PC-3 (cell line): ENCODE results near the gene GTF3C5. TPM values are rescaled to one million over a fixed set of nuclear protein-coding genes. Genes with fewer than 3 reads are reported as not detected.
"Not testable (repeated sequence)": the region's sequence is repeated elsewhere in the genome, so short reads cannot be mapped to it uniquely, and the experiment has no call there.

Source experiments
- ATAC-seq: fragments of 200-7000 bp; cut with Tn5 transposase; 2 replicates; pipeline ENCODE4 v1.9.1; 2020; ENCODE audit warnings: mild to moderate bottlenecking, moderate library complexity
- BruUV-seq: library from RNA; stranded (reverse); fragments of 400-500 nt; replicated peaks from 2 replicates; lab custom pipeline; 2021; lab: Mats Ljungman, UMichigan
- CTCF ChIA-PET: fragments of 300-600 bp; sonication (Branson Sonifier 250); formaldehyde crosslinking; loops from one replicate; lab custom pipeline; 2022; ENCODE audit warnings: antibody characterized with exemption; lab: Charles Lee
- POLR2A ChIA-PET: fragments of 300-600 bp; sonication (Branson Sonifier 250); formaldehyde crosslinking; loops from one replicate; lab custom pipeline; 2022; ENCODE audit warnings: antibody characterized with exemption; ENCODE audit not compliant: unreplicated experiment; lab: Charles Lee
- DNase-seq: peaks from one replicate; pipeline ENCODE4 v3.0.0-alpha.2; 2015
- H2AFZ ChIP-seq: fragments of 300-600 bp; sonication (generic); 2 replicates; pipeline ENCODE4 v1.6.0; 2016; ENCODE audit warnings: antibody characterized with exemption, low read length
- H3F3A ChIP-seq: fragments of 300-600 bp; sonication (generic); one replicate; pipeline ENCODE4 v1.6.0; 2017; ENCODE audit warnings: antibody characterized with exemption, low read length, control low read depth, mild to moderate bottlenecking; ENCODE audit not compliant: unreplicated experiment
- H3K27ac ChIP-seq: fragments of 300-600 bp; sonication (generic); 2 replicates; pipeline ENCODE4 v1.5.1; 2016; ENCODE audit warnings: mild to moderate bottlenecking, low read length
- H3K27me3 ChIP-seq: fragments of 300-600 bp; sonication (generic); 2 replicates; pipeline ENCODE4 v1.6.1; 2016; ENCODE audit warnings: low read length, mixed read lengths
- H3K36me3 ChIP-seq: fragments of 300-600 bp; sonication (generic); 2 replicates; pipeline ENCODE4 v1.6.1; 2016; ENCODE audit warnings: low read depth, mixed run types, low read length, mixed read lengths
- H3K4me1 ChIP-seq: fragments of 300-600 bp; sonication (generic); 2 replicates; pipeline ENCODE4 v1.5.1; 2016; ENCODE audit warnings: low read length; ENCODE audit not compliant: insufficient read depth
- H3K4me2 ChIP-seq: fragments of 300-600 bp; sonication (generic); 2 replicates; pipeline ENCODE4 v1.6.0; 2016; ENCODE audit warnings: low read length
- H3K4me3 ChIP-seq: fragments of 300-600 bp; sonication (generic); 2 replicates; pipeline ENCODE4 v1.5.1; 2016; ENCODE audit warnings: mild to moderate bottlenecking, low read length, mixed read lengths
- H3K79me2 ChIP-seq: fragments of 300-600 bp; sonication (generic); 2 replicates; pipeline ENCODE4 v1.6.1; 2017; ENCODE audit warnings: low read length, mixed read lengths
- H3K9ac ChIP-seq: fragments of 300-600 bp; sonication (generic); 2 replicates; pipeline ENCODE4 v1.6.0; 2016; ENCODE audit warnings: mild to moderate bottlenecking, low read length
- H3K9me2 ChIP-seq: fragments of 300-600 bp; sonication (generic); replicated peaks from 2 replicates; pipeline ENCODE4 v1.6.1; 2016; ENCODE audit warnings: mixed run types, low read length, mixed read lengths
- H3K9me3 ChIP-seq: fragments of 300-600 bp; sonication (generic); 2 replicates; pipeline ENCODE4 v1.6.1; 2016; ENCODE audit warnings: low read length, mixed read lengths
- H4K20me1 ChIP-seq: fragments of 300-600 bp; sonication (generic); 2 replicates; pipeline ENCODE4 v1.6.1; 2016; ENCODE audit warnings: low read length, mixed read lengths
- EZH2 ChIP-seq: fragments of 300-600 bp; sonication (generic); IDR thresholded peaks from one replicate; pipeline ENCODE4 v1.6.1; 2017; ENCODE audit warnings: antibody characterized with exemption, mild to moderate bottlenecking, low read length; ENCODE audit not compliant: unreplicated experiment
- EZH2phosphoT487 ChIP-seq: fragments of 300-600 bp; sonication (generic); IDR thresholded peaks from 2 replicates; pipeline ENCODE4 v1.6.1; 2018; ENCODE audit warnings: mild to moderate bottlenecking, antibody characterized with exemption, low read length, borderline replicate concordance
- intact Hi-C: fragments of 100-400 bp; cut with micrococcal nuclease; formaldehyde crosslinking; loops from 2 replicates; pipeline ENCODE4 v1.9.0; 2023
- total RNA-seq: library from RNA; depleted of rRNA; stranded (reverse); fragments of >200 nt; gene quantifications from 2 replicates; pipeline ENCODE4 v1.2.3, GENCODE V29; 2014
- TF ChIP-seq, protein P1 (sequence below): fragments of 300-600 bp; sonication (generic); conservative IDR thresholded peaks from 2 replicates; pipeline ENCODE4 v1.5.1; 2017; ENCODE audit warnings: antibody characterized with exemption, low read depth, mild to moderate bottlenecking, low read length

The GTF3C5 gene
- total RNA-seq, 1 experiment from 2014 or later: 78.5 TPM

GRCh38 chr9:133089271-133089671, 58.5 kb downstream of the GTF3C5 start:
- Histone ChIP-seq H3K4me3 (no peak overlapping the region), H3K4me2 (no peak overlapping the region), H3K9ac (no peak overlapping the region), H4K20me1 (no peaks in the 10 kb centered on the region), H3F3A (no peaks in the 10 kb centered on the region), H3K79me2 (no peaks in the 10 kb centered on the region), H3K9me3 (no peaks in the 10 kb centered on the region), H3K9me2 (no peaks in the 10 kb centered on the region), H2AFZ (no peak overlapping the region), H3K4me1 (no peaks in the 10 kb centered on the region), H3K36me3 (no peaks in the 10 kb centered on the region), H3K27ac (no peak overlapping the region), H3K27me3 (no peaks in the 10 kb centered on the region)
- no TSS peak for BruUV-seq
- POLR2A ChIA-PET: no interaction called here
- DNase-seq: no peak
- intact Hi-C loops: no loop called here
- TF ChIP-seq EZH2 (no peak), EZH2phosphoT487 (no peak)
- TF ChIP-seq, protein P1, sequence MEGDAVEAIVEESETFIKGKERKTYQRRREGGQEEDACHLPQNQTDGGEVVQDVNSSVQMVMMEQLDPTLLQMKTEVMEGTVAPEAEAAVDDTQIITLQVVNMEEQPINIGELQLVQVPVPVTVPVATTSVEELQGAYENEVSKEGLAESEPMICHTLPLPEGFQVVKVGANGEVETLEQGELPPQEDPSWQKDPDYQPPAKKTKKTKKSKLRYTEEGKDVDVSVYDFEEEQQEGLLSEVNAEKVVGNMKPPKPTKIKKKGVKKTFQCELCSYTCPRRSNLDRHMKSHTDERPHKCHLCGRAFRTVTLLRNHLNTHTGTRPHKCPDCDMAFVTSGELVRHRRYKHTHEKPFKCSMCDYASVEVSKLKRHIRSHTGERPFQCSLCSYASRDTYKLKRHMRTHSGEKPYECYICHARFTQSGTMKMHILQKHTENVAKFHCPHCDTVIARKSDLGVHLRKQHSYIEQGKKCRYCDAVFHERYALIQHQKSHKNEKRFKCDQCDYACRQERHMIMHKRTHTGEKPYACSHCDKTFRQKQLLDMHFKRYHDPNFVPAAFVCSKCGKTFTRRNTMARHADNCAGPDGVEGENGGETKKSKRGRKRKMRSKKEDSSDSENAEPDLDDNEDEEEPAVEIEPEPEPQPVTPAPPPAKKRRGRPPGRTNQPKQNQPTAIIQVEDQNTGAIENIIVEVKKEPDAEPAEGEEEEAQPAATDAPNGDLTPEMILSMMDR: no peak
- CTCF ChIA-PET: no interaction called here
- no peak for ATAC-seq

DNA sequence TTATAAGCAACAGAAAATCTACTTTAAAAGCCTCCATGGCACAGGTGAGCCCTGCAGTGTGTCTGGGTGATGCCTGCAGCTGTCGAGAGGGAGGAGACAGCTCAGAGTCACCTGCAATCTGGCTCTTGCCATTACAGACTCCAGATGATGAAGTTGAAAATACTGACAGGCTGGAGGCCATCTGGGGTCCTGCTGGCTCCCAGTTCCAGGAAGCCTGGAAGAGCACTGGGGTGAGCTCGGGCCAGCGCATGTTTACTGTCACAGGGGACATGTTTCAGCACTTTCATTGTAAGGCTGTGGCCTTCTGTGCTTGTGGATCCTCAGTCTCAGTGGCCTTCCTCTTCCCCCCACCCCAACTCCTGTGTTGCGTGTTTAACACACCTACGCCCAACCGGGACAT, 59.4 kb downstream of the GTF3C5 start:
- H3K36me3 ChIP-seq: no peaks in the 10 kb centered on the region
- no peak overlapping the region for H2AFZ ChIP-seq
- H4K20me1 ChIP-seq: no peaks in the 10 kb centered on the region
- H3F3A ChIP-seq: no peaks in the 10 kb centered on the region
- no peak overlapping the region for H3K27ac ChIP-seq
- ChIA-PET CTCF (no interaction called here), POLR2A (no interaction called here)
- no peak overlapping the region for H3K9ac ChIP-seq
- H3K9me3 ChIP-seq: no peaks in the 10 kb centered on the region
- H3K27me3 ChIP-seq: no peaks in the 10 kb centered on the region
- H3K4me1 ChIP-seq: no peaks in the 10 kb centered on the region
- ATAC-seq: no peak
- H3K4me3 ChIP-seq: no peak overlapping the region
- H3K9me2 ChIP-seq: no peaks in the 10 kb centered on the region
- H3K4me2 ChIP-seq: no peak overlapping the region
- TF ChIP-seq EZH2phosphoT487 (no peak), EZH2 (no peak)
- TF ChIP-seq, protein P1: no peak
- intact Hi-C loops: no loop called here
- H3K79me2 ChIP-seq: no peaks in the 10 kb centered on the region
- DNase-seq: no peak
- BruUV-seq: no TSS peak

DNA sequence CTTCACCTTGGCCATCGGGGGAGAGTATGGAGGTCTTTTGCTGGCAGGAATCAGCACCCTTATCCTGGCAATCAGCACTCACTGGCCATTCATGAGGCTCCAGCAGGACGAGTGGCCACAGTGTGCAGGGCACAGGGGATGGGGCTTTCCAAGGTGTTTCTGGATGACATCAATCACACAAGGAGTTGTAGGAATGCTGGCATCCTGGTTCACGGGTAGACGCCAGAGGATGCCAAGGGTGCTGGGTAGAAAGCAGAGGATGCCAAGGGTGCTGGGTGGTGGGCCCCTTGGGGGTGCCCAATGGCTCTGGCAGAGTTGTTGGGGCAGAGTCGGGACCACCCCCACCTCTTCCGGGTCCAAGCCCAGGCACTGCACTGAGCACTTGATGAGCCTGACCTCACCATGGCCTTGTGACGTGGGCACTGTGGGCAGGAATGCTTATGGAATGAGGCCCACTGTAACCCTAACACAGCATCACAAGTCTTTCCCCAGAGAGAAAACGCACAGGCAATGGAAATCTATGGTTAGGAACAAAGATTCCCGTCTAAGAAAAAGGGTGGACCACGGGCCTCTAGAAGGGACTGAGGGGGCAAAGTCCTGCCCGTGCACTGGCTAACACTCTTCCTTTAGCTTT, 60.1 kb downstream of the GTF3C5 start:
- Histone ChIP-seq H4K20me1 (no peaks in the 10 kb centered on the region), H2AFZ (no peak overlapping the region), H3K27ac (no peak overlapping the region), H3K9me2 (no peaks in the 10 kb centered on the region), H3K79me2 (no peaks in the 10 kb centered on the region), H3K4me2 (no peak overlapping the region), H3K27me3 (no peaks in the 10 kb centered on the region), H3K36me3 (no peaks in the 10 kb centered on the region), H3K9ac (no peak overlapping the region), H3K4me3 (no peak overlapping the region), H3K4me1 (no peaks in the 10 kb centered on the region), H3F3A (no peaks in the 10 kb centered on the region), H3K9me3 (no peaks in the 10 kb centered on the region)
- ATAC-seq (no peak), DNase-seq (no peak)
- intact Hi-C loops: no loop called here
- no TSS peak for BruUV-seq
- no peak for TF ChIP-seq EZH2
- TF ChIP-seq, protein P1: no peak
- TF ChIP-seq EZH2phosphoT487: no peak
- ChIA-PET POLR2A (no interaction called here), CTCF (no interaction called here)

- H3K9me2 ChIP-seq, H3K27ac ChIP-seq, H4K20me1 ChIP-seq, POLR2A ChIA-PET, H3K4me1 ChIP-seq, BruUV-seq, H3K4me3 ChIP-seq, H2AFZ ChIP-seq, H3F3A ChIP-seq, intact Hi-C loops, H3K4me2 ChIP-seq, H3K9me3 ChIP-seq, DNase-seq, H3K9ac ChIP-seq, H3K79me2 ChIP-seq, H3K27me3 ChIP-seq, ATAC-seq: not testable (repeated sequence)
- peaks cover 22% of the 10 kb centered on the region for H3K36me3 ChIP-seq
- CTCF ChIA-PET: interaction anchor here (1.2 kb wide), 1 partner anchor 50 kb away, joined by 6 read pairs; no protein-coding TSS in a partner anchor
Measured at GRCh38 chr9:133094351-133094750, 63.6 kb downstream of the GTF3C5 start.
